Measurements from ENCODE around the gene SYT7.

DNA sequence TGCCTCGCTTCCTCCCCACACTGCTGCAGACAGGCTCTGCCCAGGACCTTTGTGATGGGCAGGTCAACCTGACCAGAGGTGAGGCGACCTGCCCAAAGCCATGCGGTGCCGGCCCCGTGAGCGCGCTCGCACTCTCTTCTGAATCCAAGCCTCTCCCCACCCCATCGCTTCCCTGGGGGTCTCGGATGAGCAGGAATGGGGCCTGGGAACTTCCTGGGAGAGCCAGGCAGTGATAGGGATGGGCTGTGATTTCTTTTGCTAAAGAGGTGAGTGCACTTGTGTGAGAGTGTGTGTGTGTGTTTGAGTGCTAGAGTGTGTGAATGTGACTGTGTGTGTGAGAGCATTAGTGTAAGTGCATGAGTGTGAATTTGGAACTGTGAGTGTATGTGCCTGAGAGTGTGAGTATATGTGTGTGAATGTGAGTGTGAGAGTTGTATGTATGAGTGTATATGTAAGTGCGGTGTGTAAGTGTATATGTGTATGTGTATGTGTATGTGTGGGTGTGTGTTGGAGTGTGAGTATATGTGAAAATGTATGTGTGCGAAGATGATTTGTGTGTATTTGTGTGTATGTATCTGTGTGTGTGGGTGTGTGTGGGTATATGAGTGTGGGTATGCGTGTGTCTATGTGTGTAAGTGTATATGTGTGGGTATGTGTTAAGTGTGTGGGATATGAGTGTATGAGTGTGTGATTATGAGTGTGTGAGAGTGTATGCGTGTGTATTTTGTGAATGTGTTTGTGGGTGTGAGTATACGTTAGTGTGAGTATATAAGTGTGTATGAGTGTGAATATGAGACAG lies 84.1 kb downstream of the SYT7 start:
- TF ChIP-seq POLR2A (IDR thresholded peaks at IDR 0.05) (no peak), CTCF (IDR thresholded peaks at IDR 0.05) (no peak), EP300 (IDR thresholded peaks at IDR 0.05) (no peak)
